Small intestine (tissue), 7 donors: ENCODE measurements around the gene PDC. TPM values are rescaled to one million over a fixed set of nuclear protein-coding genes. Genes with fewer than 3 reads are reported as not detected.

ENCODE experiments used
- DNase-seq, 2 donors: peaks; one replicate each; pipeline versions ENCODE4 v3.0.0 to v3.0.0-alpha.2; 2013
- FAIRE-seq: peaks from 2 replicates; lab custom pipeline; 2012; peaks lifted over from hg19 to GRCh38; lab: Jason Lieb, UNC
- H3K27ac ChIP-seq, 3 donors: one replicate each; pipeline ENCODE4 v1.5.1; 2013; ENCODE audit warnings: low read length in 2 of 3, mild to moderate bottlenecking in 2 of 3, control low read depth in 1 of 3, inconsistent platforms in 1 of 3, low read depth in 1 of 3, moderate library complexity in 1 of 3
- H3K27me3 ChIP-seq, 3 donors: one replicate each; pipeline ENCODE4 v1.6.1; 2013; ENCODE audit warnings: low read length in 3 of 3, inconsistent platforms in 1 of 3; ENCODE audit not compliant: control insufficient read depth in 3 of 3, insufficient read depth in 3 of 3
- H3K36me3 ChIP-seq, 3 donors: one replicate each; pipeline ENCODE4 v1.6.1; 2013; ENCODE audit warnings: low read length in 3 of 3, inconsistent platforms in 1 of 3, low read depth in 1 of 3, mild to moderate bottlenecking in 1 of 3, moderate library complexity in 1 of 3; ENCODE audit not compliant: control insufficient read depth in 3 of 3, insufficient read depth in 2 of 3
- H3K4me1 ChIP-seq, 3 donors: one replicate each; pipeline ENCODE4 v1.6.1; 2013; ENCODE audit warnings: low read length in 2 of 3, inconsistent platforms in 1 of 3, low read depth in 1 of 3, mild to moderate bottlenecking in 1 of 3, moderate library complexity in 1 of 3; ENCODE audit not compliant: control insufficient read depth in 3 of 3, insufficient read depth in 2 of 3
- H3K4me3 ChIP-seq, 3 donors: one replicate each; pipeline ENCODE4 v1.5.1; 2013; ENCODE audit warnings: low read length in 3 of 3, control low read depth in 1 of 3, inconsistent platforms in 1 of 3, low read depth in 1 of 3, mild to moderate bottlenecking in 1 of 3, moderate library complexity in 1 of 3
- H3K9me3 ChIP-seq, 2 donors: one replicate each; pipeline ENCODE4 v1.6.1; 2013; ENCODE audit warnings: low read depth in 1 of 2, low read length in 1 of 2; ENCODE audit not compliant: control insufficient read depth in 2 of 2, insufficient read depth in 1 of 2
- WGBS, 3 donors: extraction: QIAGEN DNeasy Blood & Tissue Kit; methylation state at CpG; one replicate each; pipeline ENCODE4 v1.1.7; 2013; 5-methylcytosine and 5-hydroxymethylcytosine counted together
- polyA plus RNA-seq, 4 donors: library from polyadenylated mRNA; stranded (reverse) in 3 of 4; unstranded in 1 of 4; fragments of 200-250 nt in 3 of 4; fragments of 120-200 nt in 1 of 4; gene quantifications; one replicate each; pipeline versions ENCODE4 v1.2.1 to v1.2.3, GENCODE V29; 2013
- donor health status: healthy with polysubstance abuse.
- donor health status: control.
- donor health status: control.
- donor health status: Bipolar disorder and iron deficiency.
- donor health status: healthy.

The PDC gene
- polyA plus RNA-seq, 4 donors, result 0.28 TPM; not detected in 3

- Histone ChIP-seq H3K9me3 (no peaks in the 10 kb centered on the region), H3K27ac (no peak overlapping the region), H3K4me3 (no peak overlapping the region), H3K27me3 (no peaks in the 10 kb centered on the region), H3K36me3 (no peaks in the 10 kb centered on the region), H3K4me1 (no peaks in the 10 kb centered on the region)
- DNase-seq (no peak), FAIRE-seq (no peak)
- WGBS, 3 donors, result 76 to 84% (median 76%) methylated on average over 5 of the region's 5 CpGs
Observed at GRCh38 chr1:186438567-186438966, 22.3 kb downstream of the PDC start.

- FAIRE-seq, result no peak
- no peak for DNase-seq
- WGBS, 3 donors, result 80 to 94% (median 86%) methylated on average over 1 of the region's 1 CpG
Observed at GRCh38 chr1:186435336-186435735, 25.6 kb downstream of the PDC start.

GRCh38 chr1:186429017-186429416 is 31.9 kb downstream of the PDC start:
- FAIRE-seq, result no peak
- no peaks in the 10 kb centered on the region for H3K4me1 ChIP-seq
- 90 to 94% (median 93%) methylated on average over 3 of the region's 3 CpGs for whole genome bisulfite sequencing, 3 donors

More at GRCh38 chr1:186435336-186435735, 25.6 kb downstream of the PDC start:
- H3K4me3 ChIP-seq, result no peak overlapping the region
- H3K9me3 ChIP-seq, result no peaks in the 10 kb centered on the region
- H3K4me1 ChIP-seq, result no peaks in the 10 kb centered on the region
- H3K27ac ChIP-seq, result no peak overlapping the region
- H3K36me3 ChIP-seq, result no peaks in the 10 kb centered on the region
- no peaks in the 10 kb centered on the region for H3K27me3 ChIP-seq

GRCh38 chr1:186426118-186426517 is 34.8 kb downstream of the PDC start:
- Histone ChIP-seq H3K4me3 (no peak overlapping the region), H3K27me3 (no peaks in the 10 kb centered on the region), H3K36me3 (no peaks in the 10 kb centered on the region), H3K4me1 (no peaks in the 10 kb centered on the region), H3K9me3 (no peaks in the 10 kb centered on the region), H3K27ac (no peak overlapping the region)
- WGBS, 3 donors, result 85 to 88% (median 86%) methylated on average over 3 of the region's 3 CpGs
- DNase-seq (no peak), FAIRE-seq (no peak)

More at GRCh38 chr1:186429017-186429416, 31.9 kb downstream of the PDC start:
- H3K27me3 ChIP-seq, result no peaks in the 10 kb centered on the region
- no peaks in the 10 kb centered on the region for H3K36me3 ChIP-seq
- H3K4me3 ChIP-seq, result no peak overlapping the region
- no peak overlapping the region for H3K27ac ChIP-seq
- no peak for DNase-seq
- H3K9me3 ChIP-seq, result no peaks in the 10 kb centered on the region

GRCh38 chr1:186424539-186424938 is 36.4 kb downstream of the PDC start:
- peak in 1 of 2 donors; percentile 5 for DNase-seq
- Histone ChIP-seq H3K9me3 (no peaks in the 10 kb centered on the region), H3K4me3 (no peak overlapping the region), H3K27ac (no peak overlapping the region), H3K27me3 (no peaks in the 10 kb centered on the region), H3K4me1 (no peaks in the 10 kb centered on the region), H3K36me3 (no peaks in the 10 kb centered on the region)
- WGBS, 3 donors, result 57 to 63% (median 57%) methylated on average over 2 of the region's 2 CpGs
- no peak for FAIRE-seq

- peaks cover 0 to 5% (median 4%) of the 10 kb centered on the region in 3 donors for H3K36me3 ChIP-seq
- no peak overlapping the region for H3K4me3 ChIP-seq
- no peaks in the 10 kb centered on the region for H3K27me3 ChIP-seq
- FAIRE-seq (no peak), DNase-seq (no peak)
- no peaks in the 10 kb centered on the region for H3K9me3 ChIP-seq
- no peaks in the 10 kb centered on the region for H3K4me1 ChIP-seq
- WGBS, 3 donors, result 85 to 95% (median 90%) methylated on average over 6 of the region's 6 CpGs
- no peak overlapping the region for H3K27ac ChIP-seq
Observed at GRCh38 chr1:186421446-186421845, 39.5 kb downstream of the PDC start.

GRCh38 chr1:186420923-186421322 is 40.0 kb downstream of the PDC start:
- WGBS, 3 donors, result 60 to 90% (median 71%) methylated on average over 1 of the region's 1 CpG
- H3K27ac ChIP-seq, result no peak overlapping the region

GRCh38 chr1:186420311-186420710 is 40.6 kb downstream of the PDC start:
- no peaks in the 10 kb centered on the region for H3K27me3 ChIP-seq
- no peaks in the 10 kb centered on the region for H3K9me3 ChIP-seq
- H3K4me3 ChIP-seq, result no peak overlapping the region
- H3K27ac ChIP-seq, result peak overlapping the region in 1 of 3 donors; percentile 48
- no peak for FAIRE-seq
- no peaks in the 10 kb centered on the region for H3K4me1 ChIP-seq
- peaks cover 0 to 7% (median 5%) of the 10 kb centered on the region in 3 donors for H3K36me3 ChIP-seq
- DNase-seq, result no peak

More at GRCh38 chr1:186420923-186421322, 40.0 kb downstream of the PDC start:
- Histone ChIP-seq H3K4me3 (no peak overlapping the region), H3K4me1 (no peaks in the 10 kb centered on the region), H3K36me3 (peaks cover 0 to 7% (median 5%) of the 10 kb centered on the region in 3 donors), H3K27me3 (no peaks in the 10 kb centered on the region), H3K9me3 (no peaks in the 10 kb centered on the region)
- DNase-seq (peak in 1 of 2 donors; percentile 2), FAIRE-seq (no peak)

GRCh38 chr1:186418503-186418902 is 42.4 kb downstream of the PDC start:
- no peaks in the 10 kb centered on the region for H3K27me3 ChIP-seq
- H3K27ac ChIP-seq, result no peak overlapping the region
- 68 to 85% (median 82%) methylated on average over 4 of the region's 4 CpGs for whole genome bisulfite sequencing, 3 donors
- FAIRE-seq (no peak), DNase-seq (no peak)
- H3K4me1 ChIP-seq, result no peaks in the 10 kb centered on the region
- H3K36me3 ChIP-seq, result peaks cover 0 to 10% (median 5%) of the 10 kb centered on the region in 3 donors
- H3K4me3 ChIP-seq, result no peak overlapping the region
- H3K9me3 ChIP-seq, result no peaks in the 10 kb centered on the region
